Activated CD4-positive, alpha-beta T cell treated with anti-CD3 and anti-CD28 coated beads for 24 hours (primary cell): ENCODE measurements around the gene MYO18B.

Experiments used
- DNase-seq, 2 donors: peaks; one replicate each; pipeline ENCODE4 v3.0.0-alpha.2; 2020; ENCODE audit warnings: low read depth in 2 of 2

Gene MYO18B

GRCh38 chr22:25992331-25992730 lies 250.3 kb downstream of the MYO18B start:
- DNase-seq = no peak

DNA sequence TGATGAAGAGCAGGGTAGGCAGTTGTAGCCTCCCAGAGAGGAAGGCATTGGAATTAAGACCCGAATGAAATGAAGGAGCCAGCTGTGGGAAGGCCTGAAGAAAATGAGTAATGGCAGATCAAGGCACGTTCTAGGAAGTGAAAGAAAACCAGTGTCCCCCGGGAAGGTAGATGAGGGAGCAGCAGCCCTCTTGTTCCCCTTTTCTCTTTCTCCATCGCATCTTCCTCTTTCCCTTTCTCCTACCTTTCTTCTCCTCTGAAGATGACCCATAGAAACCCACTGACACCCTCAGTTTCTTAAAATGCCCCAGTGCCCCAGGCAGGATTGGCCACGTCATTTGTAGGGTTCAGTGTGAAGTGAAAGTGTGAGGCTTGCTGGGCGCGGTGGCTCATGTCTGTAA lies 254.7 kb downstream of the MYO18B start:
- no peak for DNase-seq

DNA sequence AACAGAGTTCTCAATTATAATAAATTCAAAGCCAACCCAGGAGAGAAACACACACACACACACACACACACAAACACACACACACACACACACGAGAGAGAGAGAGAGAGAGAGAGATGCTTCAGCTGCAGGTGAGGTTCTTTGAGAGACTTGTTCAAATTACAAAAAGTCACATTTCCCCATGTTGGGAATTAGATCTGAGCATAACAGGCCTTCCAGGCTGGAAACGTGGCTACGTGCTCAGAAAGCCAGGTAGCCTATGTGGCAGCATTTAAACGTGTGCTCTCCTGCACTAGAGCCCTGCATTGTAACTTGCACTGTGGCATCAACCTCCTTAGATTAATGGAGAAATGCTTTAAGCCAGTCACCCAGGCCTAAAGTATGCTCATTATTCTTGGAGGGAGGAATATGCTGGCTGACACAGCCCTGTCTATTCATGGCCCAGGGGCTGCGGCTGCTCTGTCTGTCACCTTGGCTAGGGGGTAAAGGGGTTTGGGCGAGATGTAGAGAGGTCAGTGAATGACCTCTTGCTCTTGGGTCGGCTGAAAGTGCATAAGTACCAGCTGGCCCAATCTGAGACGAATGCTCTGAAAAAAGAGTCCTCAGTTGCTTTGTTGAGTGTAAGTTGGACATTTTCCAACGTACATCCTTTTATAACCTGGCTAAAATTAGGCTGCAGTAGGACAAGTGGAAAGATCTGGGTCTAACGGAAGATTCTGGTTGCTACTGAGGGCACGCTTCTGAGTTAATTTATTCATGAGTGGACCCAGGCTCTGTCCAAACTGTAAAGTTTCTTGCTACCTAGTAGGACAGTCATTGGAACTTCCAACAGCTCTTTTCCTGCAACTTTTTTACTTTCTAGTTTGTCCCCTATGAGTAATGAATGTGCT lies 256.1 kb downstream of the MYO18B start:
- DNase-seq = no peak

DNA sequence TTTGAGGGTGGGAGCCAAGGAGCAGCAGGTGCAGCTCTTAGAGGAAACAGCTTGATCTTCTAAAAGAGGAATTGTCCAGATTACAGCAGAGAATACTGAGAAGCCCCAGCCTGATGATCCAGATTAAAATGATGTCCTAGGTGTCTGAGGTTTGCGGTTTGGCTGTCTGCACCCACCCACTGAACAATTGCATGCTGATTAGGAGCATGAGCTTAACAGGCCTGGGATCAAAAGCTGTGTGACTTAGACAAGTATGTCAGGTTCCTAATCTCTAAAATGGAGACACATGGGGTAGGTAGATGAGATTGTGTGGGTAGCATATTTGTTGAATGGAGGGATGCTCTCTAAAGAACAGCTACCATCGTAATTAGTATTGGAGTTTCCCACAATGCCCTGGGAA lies 260.5 kb downstream of the MYO18B start:
- DNase-seq = no peak

DNA sequence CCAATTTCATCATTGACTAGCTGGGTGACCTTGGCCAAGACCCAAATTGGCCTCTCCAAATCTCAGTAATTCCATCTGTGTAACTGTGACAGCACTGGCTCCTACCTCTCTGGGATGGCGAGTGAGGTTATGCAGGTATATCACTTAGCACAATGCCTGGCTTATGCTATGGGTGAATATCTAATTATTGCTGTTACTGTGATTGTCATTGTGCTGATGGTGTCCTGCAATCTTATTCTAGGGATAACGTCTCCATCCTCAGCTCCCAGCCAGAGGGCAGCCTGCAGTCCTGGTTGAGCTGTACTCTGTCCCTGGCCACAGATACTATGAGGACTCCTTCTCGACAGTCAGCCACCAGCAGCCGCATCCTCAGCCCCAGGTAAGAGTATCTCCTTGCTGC lies 262.5 kb downstream of the MYO18B start:
- DNase-seq = no peak

- no peak for DNase-seq
Measured at GRCh38 chr22:26008587-26008986, 266.6 kb downstream of the MYO18B start.

- DNase-seq = no peak
Measured at GRCh38 chr22:26016916-26017315, 274.9 kb downstream of the MYO18B start.

GRCh38 chr22:26017932-26018331 lies 275.9 kb downstream of the MYO18B start:
- no peak for DNase-seq

GRCh38 chr22:26019596-26019995 lies 277.6 kb downstream of the MYO18B start:
- no peak for DNase-seq

GRCh38 chr22:26021516-26021915 lies 279.5 kb downstream of the MYO18B start:
- no peak for DNase-seq

DNA sequence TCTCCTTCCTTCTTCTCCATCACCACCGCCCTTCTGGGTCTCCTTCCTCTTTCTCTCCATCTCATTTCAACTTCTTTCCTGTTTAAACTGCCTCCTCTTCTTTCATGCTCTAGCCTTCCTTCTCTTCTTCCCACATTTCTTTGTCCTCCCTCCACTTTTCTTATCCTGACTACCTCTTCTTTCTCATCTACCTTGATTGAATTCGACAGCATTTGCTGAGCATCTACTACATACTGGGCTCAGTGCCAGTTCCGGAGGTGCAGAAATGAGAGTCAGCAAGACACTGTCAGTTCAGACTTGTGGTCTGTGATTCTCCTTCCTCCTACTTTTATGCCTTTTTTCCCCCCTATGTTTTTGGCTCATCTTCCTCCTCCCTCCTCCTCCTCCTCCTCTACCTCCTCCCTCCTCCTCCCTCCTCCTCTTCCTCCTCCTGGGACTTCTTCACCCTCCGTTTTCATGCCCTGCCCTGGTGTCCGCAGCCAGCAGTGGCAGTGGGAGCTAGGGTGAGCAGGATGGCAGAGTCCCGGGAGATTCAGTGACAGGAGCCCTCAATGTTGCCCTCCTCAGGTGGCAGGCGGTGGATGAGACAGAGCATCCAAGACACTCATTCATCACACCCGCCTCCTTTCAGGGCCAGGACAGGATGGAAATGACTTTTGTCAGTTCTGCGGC lies 281.3 kb downstream of the MYO18B start:
- DNase-seq = no peak

- no peak for DNase-seq
Measured at GRCh38 chr22:26025626-26026025, 283.6 kb downstream of the MYO18B start.

- no peak for DNase-seq
Measured at GRCh38 chr22:26027341-26027740, 285.4 kb downstream of the MYO18B start.

GRCh38 chr22:26031641-26032040 lies 289.7 kb downstream of the MYO18B start:
- DNase-seq = no peak

GRCh38 chr22:26033071-26033470 lies 291.1 kb downstream of the MYO18B start:
- no peak for DNase-seq

GRCh38 chr22:26033586-26033985 lies 291.6 kb downstream of the MYO18B start:
- no peak for DNase-seq

GRCh38 chr22:26035523-26035922 lies 293.5 kb downstream of the MYO18B start:
- no peak for DNase-seq

- DNase-seq = no peak
Measured at GRCh38 chr22:26038365-26038764, 296.4 kb downstream of the MYO18B start.

DNA sequence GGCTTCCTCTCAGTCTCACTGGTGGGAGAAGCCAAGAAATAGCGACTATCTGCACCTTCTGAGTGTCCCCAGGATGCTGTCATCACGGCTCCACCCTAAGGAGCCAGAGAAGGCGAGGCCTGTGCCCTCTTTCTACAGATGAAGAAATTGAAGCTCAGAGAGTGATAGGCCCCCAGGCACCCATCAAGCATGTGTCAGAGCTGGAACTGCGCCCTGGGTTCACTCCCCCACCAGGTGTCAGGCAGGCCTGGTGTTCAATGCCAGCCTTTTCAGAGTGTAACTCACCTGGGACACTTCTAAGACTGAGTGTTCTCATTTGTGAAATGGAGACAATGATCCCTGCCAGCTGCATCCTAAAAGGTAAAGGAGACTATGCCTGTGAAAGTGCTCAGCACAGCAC lies 299.9 kb downstream of the MYO18B start:
- no peak for DNase-seq

DNA sequence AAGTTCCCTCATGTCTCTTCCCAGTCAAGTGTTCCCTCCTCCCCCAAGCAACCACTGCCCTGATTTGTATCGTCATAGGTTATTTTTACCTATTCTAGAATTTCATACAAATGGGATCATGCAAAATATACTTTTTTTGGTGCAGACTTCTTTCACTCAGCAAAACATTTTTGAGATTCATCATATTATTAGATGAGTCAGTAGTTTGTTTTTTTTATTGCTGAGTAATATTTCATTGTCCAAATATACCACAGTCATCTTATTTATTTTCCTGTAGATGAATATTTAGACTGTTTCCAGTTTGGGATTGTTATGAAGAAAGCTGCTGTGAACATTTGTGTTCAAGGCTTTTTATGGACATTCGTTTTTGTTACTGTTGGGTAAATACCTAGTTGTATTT lies 301.0 kb downstream of the MYO18B start:
- no peak for DNase-seq

- DNase-seq = no peak
Measured at GRCh38 chr22:26045051-26045450, 303.1 kb downstream of the MYO18B start.

GRCh38 chr22:26045860-26046259 lies 303.9 kb downstream of the MYO18B start:
- DNase-seq = no peak

DNA sequence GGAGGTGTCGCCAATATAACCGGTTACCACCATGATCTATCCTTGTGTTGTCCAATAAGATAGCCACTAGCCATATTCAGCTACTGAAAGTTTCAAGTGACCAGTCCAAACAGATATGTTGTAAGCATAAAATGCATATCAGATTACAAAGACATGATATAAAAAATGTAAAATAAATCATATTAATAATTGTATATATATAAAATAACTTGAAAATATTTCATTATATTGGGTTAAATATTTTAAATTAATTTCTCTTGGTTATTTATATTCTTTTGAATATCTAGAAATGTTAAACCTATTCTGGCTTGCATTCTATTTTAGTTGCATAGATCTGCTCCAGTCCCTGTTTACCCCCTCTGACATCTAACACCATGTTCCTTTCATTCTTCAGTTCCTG lies 305.5 kb downstream of the MYO18B start:
- DNase-seq = no peak
